AG04450 (cell line): ENCODE results near the gene ABO. TPM values are rescaled to one million over a fixed set of nuclear protein-coding genes. Genes with fewer than 3 reads are reported as not detected.

ENCODE experiments used
- CTCF ChIA-PET: fragments of 300-600, 350-600 bp; formaldehyde crosslinking; extraction: SDS; loops from one replicate; lab custom pipeline; 2022; ENCODE audit warnings: antibody characterized with exemption, inconsistent platforms; lab: Charles Lee
- POLR2A ChIA-PET: fragments of 350-600 bp; formaldehyde crosslinking; extraction: SDS; loops from one replicate; lab custom pipeline; 2021; ENCODE audit warnings: antibody characterized with exemption, inconsistent platforms; lab: Yijun Ruan, JAX
- DNase-seq: peaks from one replicate; pipeline ENCODE4 v3.0.0-alpha.2; 2011; ENCODE audit warnings: low read depth, low spot score
- H3K27ac ChIP-seq: one replicate; pipeline ENCODE4 v1.5.1; 2012; ENCODE audit warnings: low read depth, low read length, control low read depth
- H3K27me3 ChIP-seq: one replicate; pipeline ENCODE4 v1.6.0; 2012; ENCODE audit warnings: low read length; ENCODE audit not compliant: control insufficient read depth, insufficient read depth
- H3K4me3 ChIP-seq: 2 replicates; pipeline ENCODE4 v1.5.1; 2011; ENCODE audit warnings: mild to moderate bottlenecking, low read depth, low read length, control low read depth
- H3K9me3 ChIP-seq: 2 replicates; pipeline ENCODE4 v1.5.1; 2012; ENCODE audit warnings: low read length; ENCODE audit not compliant: control insufficient read depth, insufficient read depth
- polyA plus RNA-seq: library from polyadenylated mRNA; depleted of rRNA; stranded (reverse); fragments of >200 nt; gene quantifications from 2 replicates; pipeline ENCODE4 v1.2.3, GENCODE V29; 2011
- TF ChIP-seq, protein P1 (sequence below): IDR thresholded peaks from 2 replicates; pipeline ENCODE4 v1.5.1; 2011; ENCODE audit warnings: low read depth, low read length, control low read depth, inconsistent platforms

Gene ABO
- polyA plus RNA-seq, 1 experiment, result not detected

DNA sequence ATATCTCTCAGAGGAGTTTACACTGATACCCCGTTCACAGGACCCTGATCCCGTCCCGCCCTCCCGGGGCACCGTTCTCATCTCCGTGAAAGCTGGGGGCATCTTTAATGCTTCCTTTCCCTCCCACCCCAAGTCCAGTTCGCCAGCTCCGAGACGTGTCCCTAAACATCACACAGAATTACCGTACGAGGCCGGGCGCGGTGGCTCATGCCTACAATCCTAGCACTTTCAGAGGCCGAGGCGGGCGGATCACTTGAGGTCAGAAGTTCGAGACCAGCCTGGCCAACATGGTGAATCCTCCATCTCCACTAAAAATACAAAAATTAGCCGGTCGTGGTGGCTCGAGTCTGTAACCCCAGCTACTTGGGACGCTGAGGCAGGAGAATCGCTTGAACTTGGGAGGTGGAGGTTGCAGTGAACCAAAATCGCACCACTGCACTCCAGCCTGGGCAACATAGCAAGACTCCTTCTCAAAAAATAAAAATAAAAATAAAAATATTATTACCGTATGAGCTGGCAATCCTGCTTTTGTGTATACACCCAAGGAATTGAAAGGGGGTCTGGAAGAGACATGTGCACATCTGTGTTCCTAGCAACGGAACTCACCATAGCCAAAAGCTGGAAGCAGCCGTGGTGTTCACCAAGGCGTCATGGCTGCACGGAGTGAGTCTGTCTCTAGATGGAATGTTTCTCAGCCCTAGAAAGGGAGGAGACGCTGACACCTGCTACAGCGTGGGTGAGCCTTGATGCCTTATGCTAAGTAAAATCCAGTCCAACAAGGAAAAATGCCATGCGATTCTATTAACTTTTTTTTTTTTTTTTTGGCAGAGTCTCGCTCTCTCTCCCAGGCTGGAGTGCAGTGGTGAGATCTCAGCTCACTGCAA, 1.2 kb upstream of the ABO start:
- DNase-seq, result no peak
- ChIA-PET CTCF (interaction anchor here (0.6 kb wide), 1 partner anchor 91 kb away, joined by 8 read pairs; no protein-coding TSS in a partner anchor), POLR2A (no interaction called here)
- TF ChIP-seq, protein P1, sequence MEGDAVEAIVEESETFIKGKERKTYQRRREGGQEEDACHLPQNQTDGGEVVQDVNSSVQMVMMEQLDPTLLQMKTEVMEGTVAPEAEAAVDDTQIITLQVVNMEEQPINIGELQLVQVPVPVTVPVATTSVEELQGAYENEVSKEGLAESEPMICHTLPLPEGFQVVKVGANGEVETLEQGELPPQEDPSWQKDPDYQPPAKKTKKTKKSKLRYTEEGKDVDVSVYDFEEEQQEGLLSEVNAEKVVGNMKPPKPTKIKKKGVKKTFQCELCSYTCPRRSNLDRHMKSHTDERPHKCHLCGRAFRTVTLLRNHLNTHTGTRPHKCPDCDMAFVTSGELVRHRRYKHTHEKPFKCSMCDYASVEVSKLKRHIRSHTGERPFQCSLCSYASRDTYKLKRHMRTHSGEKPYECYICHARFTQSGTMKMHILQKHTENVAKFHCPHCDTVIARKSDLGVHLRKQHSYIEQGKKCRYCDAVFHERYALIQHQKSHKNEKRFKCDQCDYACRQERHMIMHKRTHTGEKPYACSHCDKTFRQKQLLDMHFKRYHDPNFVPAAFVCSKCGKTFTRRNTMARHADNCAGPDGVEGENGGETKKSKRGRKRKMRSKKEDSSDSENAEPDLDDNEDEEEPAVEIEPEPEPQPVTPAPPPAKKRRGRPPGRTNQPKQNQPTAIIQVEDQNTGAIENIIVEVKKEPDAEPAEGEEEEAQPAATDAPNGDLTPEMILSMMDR, result no peak
- Histone ChIP-seq H3K27me3 (peaks cover 68% of the 10 kb centered on the region), H3K27ac (no peak overlapping the region), H3K9me3 (no peaks in the 10 kb centered on the region), H3K4me3 (no peak overlapping the region)

DNA sequence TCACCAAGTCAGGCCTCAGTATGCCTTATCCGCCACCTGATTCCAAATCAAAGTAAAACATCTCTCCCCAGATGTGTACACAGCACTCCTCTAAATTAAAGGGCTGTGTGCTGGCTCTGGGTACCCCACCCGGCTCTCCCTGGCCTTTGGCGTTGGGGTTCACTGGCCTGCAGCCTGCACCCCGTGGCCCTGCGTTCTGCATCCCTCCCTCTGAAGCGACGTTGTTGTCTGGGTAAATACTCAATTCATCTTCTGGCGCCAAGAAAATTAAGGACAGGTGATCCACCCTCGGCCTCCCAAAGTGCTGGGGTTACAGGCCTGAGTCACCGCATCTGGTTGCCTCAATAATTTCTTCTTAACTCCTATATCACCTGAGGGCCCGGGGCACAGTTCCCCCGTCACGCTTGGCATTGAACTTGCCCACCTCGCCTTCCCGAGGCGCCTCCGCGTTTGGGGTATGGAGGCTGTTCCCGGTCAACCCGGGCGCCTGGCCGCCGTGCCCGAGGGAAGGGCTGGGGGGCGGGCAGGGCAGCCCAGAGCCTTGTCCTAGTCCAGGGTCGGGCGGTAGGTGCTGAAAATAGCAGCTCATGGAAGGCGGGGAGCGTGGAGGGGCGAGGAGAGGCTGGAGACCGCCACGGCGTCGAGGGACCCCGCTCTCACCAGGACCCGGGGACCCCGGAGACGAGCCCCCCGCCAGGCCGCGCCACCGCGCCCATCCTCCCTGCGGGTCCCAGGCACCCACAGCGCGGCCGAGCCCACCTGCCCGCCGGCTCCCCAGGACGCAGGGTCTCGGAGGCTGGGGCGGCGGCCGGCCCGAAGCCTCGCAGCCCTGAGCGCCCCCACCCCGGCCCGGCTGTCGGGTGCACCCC, 531 bp downstream of the ABO start:
- no peak overlapping the region for H3K4me3 ChIP-seq
- peaks cover 58% of the 10 kb centered on the region for H3K27me3 ChIP-seq
- ChIA-PET POLR2A (no interaction called here), CTCF (no interaction called here)
- H3K9me3 ChIP-seq, result no peaks in the 10 kb centered on the region
- DNase-seq, result no peak
- TF ChIP-seq, protein P1, result no peak
- H3K27ac ChIP-seq, result no peak overlapping the region

DNA sequence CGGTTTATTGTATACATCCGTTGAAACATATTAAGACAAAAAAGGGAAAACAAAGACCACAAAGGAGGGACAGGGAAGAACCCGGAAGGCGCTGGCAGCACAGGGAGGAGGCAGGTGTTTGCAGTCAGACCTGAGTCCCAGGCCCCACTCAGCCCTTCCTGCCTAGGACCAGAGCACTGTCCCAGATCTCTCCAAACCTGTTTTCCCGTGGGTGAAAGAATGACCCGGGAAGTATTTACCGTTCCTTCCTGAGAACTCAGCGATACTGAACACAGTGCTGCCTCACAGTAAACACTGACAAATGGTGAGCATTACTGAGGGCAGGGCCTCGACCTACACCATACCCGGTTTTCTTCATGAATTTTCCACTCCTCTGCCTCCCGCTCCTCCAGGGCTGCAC, 1.2 kb downstream of the ABO start:
- DNase-seq, result no peak
- Histone ChIP-seq H3K9me3 (no peaks in the 10 kb centered on the region), H3K27ac (no peak overlapping the region), H3K4me3 (no peak overlapping the region), H3K27me3 (peaks cover 55% of the 10 kb centered on the region)
- CTCF ChIA-PET, result no interaction called here
- TF ChIP-seq, protein P1, result no peak
- POLR2A ChIA-PET, result no interaction called here

DNA sequence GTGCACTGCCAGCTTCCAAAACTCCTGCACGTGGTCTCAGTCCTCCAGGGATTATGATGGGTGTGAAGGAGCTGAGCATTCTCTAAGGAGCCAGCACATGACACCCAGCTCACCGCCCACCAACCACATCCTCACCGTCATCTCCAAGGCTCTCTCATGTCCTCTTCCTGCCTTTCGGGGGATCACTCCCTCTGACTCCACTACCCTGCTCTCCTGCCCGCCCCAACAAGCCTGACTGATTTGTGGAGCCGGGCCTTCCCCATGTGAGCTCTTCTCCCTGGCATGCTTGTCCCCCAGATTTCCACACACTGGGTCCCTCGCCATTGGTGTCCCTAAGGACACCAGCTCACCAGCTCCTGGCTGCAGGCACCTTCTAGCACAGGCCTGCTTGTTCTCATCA, 1.9 kb downstream of the ABO start:
- no peak for DNase-seq
- peaks cover 50% of the 10 kb centered on the region for H3K27me3 ChIP-seq
- H3K9me3 ChIP-seq, result no peaks in the 10 kb centered on the region
- no peak overlapping the region for H3K4me3 ChIP-seq
- H3K27ac ChIP-seq, result no peak overlapping the region
- POLR2A ChIA-PET, result no interaction called here
- TF ChIP-seq, protein P1, result no peak
- CTCF ChIA-PET, result no interaction called here
